Endothelial cell of umbilical vein (primary cell): ENCODE results near the gene MYLK. TPM values are rescaled to one million over a fixed set of nuclear protein-coding genes. Genes with fewer than 3 reads are reported as not detected.
A peak's percentile ranks its signal among the peaks of the same experiment; 100 is the strongest.

Experiments used
- Bru-seq: library from RNA; stranded (reverse); fragments of 400-500 nt; gene quantifications from one replicate; lab custom pipeline; 2021; lab: Mats Ljungman, UMichigan
- BruChase-seq, 2 experiments: library from RNA; stranded (reverse); fragments of 400-500 nt; gene quantifications; one replicate each; lab custom pipeline; 2021; lab: Mats Ljungman, UMichigan
- BruUV-seq: library from RNA; stranded (reverse); fragments of 400-500 nt; replicated peaks from 2 replicates; lab custom pipeline; 2021; lab: Mats Ljungman, UMichigan
- CTCF ChIA-PET: fragments of 300-600, 350-600 bp; sonication (Branson Sonifier 250); formaldehyde crosslinking; loops from one replicate; lab custom pipeline; 2021; ENCODE audit warnings: antibody characterized with exemption, inconsistent platforms; lab: Charles Lee
- POLR2A ChIA-PET: fragments of 300-600, 350-600 bp; sonication (Branson Sonifier 250); formaldehyde crosslinking; loops from one replicate; lab custom pipeline; 2021; ENCODE audit warnings: antibody characterized with exemption, inconsistent platforms; lab: Charles Lee
- DNase-seq: peaks from one replicate; pipeline ENCODE4 v3.0.0-alpha.2; 2011; ENCODE audit warnings: low read depth, low spot score
- FAIRE-seq: peaks from 2 replicates; lab custom pipeline; 2011; peaks lifted over from hg19 to GRCh38; lab: Jason Lieb, UNC
- H2AFZ ChIP-seq: 2 replicates; pipeline ENCODE4 v1.6.0; 2012; ENCODE audit warnings: low read depth, low read length, control low read depth, inconsistent platforms
- H3K27ac ChIP-seq: 2 replicates; pipeline ENCODE4 v1.5.1; 2011; ENCODE audit warnings: low read depth, mild to moderate bottlenecking, control low read depth, low read length, moderate library complexity; ENCODE audit not compliant: insufficient read depth
- H3K27me3 ChIP-seq, 2 experiments: 2 replicates each; pipeline versions ENCODE4 v1.6.0 to v1.6.1; 2011; ENCODE audit warnings: low read length in 2 of 2, mixed read lengths in 1 of 2; ENCODE audit not compliant: control insufficient read depth in 2 of 2, insufficient read depth in 2 of 2
- H3K36me3 ChIP-seq, 2 experiments: 2 replicates in 1 of 2; 3 replicates in 1 of 2; pipeline ENCODE4 v1.5.1; 2011; ENCODE audit warnings: low read length in 2 of 2, mild to moderate bottlenecking in 1 of 2, moderate library complexity in 1 of 2; ENCODE audit not compliant: control insufficient read depth in 2 of 2, insufficient read depth in 2 of 2; ENCODE audit errors: extremely low read depth in 1 of 2
- H3K4me1 ChIP-seq: 3 replicates; pipeline ENCODE4 v1.5.1; 2011; ENCODE audit warnings: mild to moderate bottlenecking, low read length; ENCODE audit not compliant: control insufficient read depth, insufficient read depth; ENCODE audit errors: extremely low read depth
- H3K4me2 ChIP-seq: 2 replicates; pipeline ENCODE4 v1.6.1; 2011; ENCODE audit warnings: low read length, control low read depth, mixed read lengths; ENCODE audit not compliant: insufficient read depth
- H3K4me3 ChIP-seq, 3 experiments: fragments of 200-600 bp in 1 of 3; sonication (generic), shearing (Covaris generic) in 1 of 3; replicated peaks in 1 of 3; 2 replicates each; pipeline ENCODE4 v1.5.1; 2011 to 2016; ENCODE audit warnings: control low read depth in 3 of 3, low read length in 3 of 3, mild to moderate bottlenecking in 2 of 3, inconsistent platforms in 1 of 3, low read depth in 1 of 3, moderate library complexity in 1 of 3; ENCODE audit not compliant: insufficient read depth in 1 of 3
- H3K79me2 ChIP-seq: 2 replicates; pipeline ENCODE4 v1.6.0; 2012; ENCODE audit warnings: low read length, inconsistent platforms; ENCODE audit not compliant: control insufficient read depth, insufficient read depth
- H3K9ac ChIP-seq: replicated peaks from 2 replicates; pipeline ENCODE3; 2011; ENCODE audit warnings: low read length, control low read depth; ENCODE audit not compliant: insufficient read depth; ENCODE audit errors: extremely low read depth
- H3K9me1 ChIP-seq: replicated peaks from 3 replicates; pipeline ENCODE4 v1.6.0; 2011; ENCODE audit warnings: mild to moderate bottlenecking, low read length; ENCODE audit not compliant: control insufficient read depth, insufficient read depth; ENCODE audit errors: extremely low read depth
- H3K9me3 ChIP-seq: replicated peaks from 2 replicates; pipeline ENCODE4 v1.5.1; 2012; ENCODE audit warnings: low read length, inconsistent platforms; ENCODE audit not compliant: control insufficient read depth, insufficient read depth
- H4K20me1 ChIP-seq: replicated peaks from 2 replicates; pipeline ENCODE3; 2011; ENCODE audit warnings: mild to moderate bottlenecking, low read length; ENCODE audit not compliant: control insufficient read depth, insufficient read depth; ENCODE audit errors: extremely low read depth
- EZH2 ChIP-seq: IDR thresholded peaks from 2 replicates; pipeline ENCODE4 v1.6.1; 2012; ENCODE audit warnings: borderline replicate concordance, low read depth, mild to moderate bottlenecking, moderate library complexity, low read length, inconsistent platforms; ENCODE audit not compliant: severe bottlenecking
- FOS ChIP-seq: IDR thresholded peaks from 2 replicates; pipeline ENCODE4 v1.6.1; 2011; ENCODE audit warnings: mild to moderate bottlenecking, low read length, moderate library complexity, borderline replicate concordance; ENCODE audit not compliant: insufficient read depth
- GATA2 ChIP-seq: IDR thresholded peaks from 2 replicates; pipeline ENCODE4 v1.7.0; 2011; ENCODE audit warnings: low read depth, mild to moderate bottlenecking, moderate library complexity, mixed read lengths, low read length; ENCODE audit not compliant: insufficient read length, insufficient read depth
- JUN ChIP-seq: IDR thresholded peaks from 2 replicates; pipeline ENCODE4 v1.6.1; 2011; ENCODE audit warnings: borderline replicate concordance, low read depth; ENCODE audit not compliant: insufficient read length, insufficient read depth
- MAX ChIP-seq: IDR thresholded peaks from 2 replicates; pipeline ENCODE4 v1.6.1; 2011; ENCODE audit not compliant: insufficient read depth, insufficient read length
- MYC ChIP-seq: IDR thresholded peaks from one replicate; pipeline ENCODE4 v1.6.1; 2011; ENCODE audit warnings: mild to moderate bottlenecking, low read depth, low read length
- POLR2A ChIP-seq: IDR thresholded peaks from 2 replicates; pipeline ENCODE4 v1.6.1; 2012; ENCODE audit warnings: low read depth, mild to moderate bottlenecking, control low read depth, low read length
- POLR2AphosphoS5 ChIP-seq: IDR thresholded peaks from 2 replicates; pipeline ENCODE4 v1.6.1; 2012; ENCODE audit warnings: low read depth, mild to moderate bottlenecking, control low read depth, low read length, moderate library complexity; ENCODE audit not compliant: insufficient read depth
- dilution Hi-C: fragments of 300-500 bp; cut with MboI; formaldehyde crosslinking; loops from one replicate; pipeline ENCODE4 v1.15.0; 2019; ENCODE audit warnings: low sequenced_read_pairs; ENCODE audit not compliant: extremely low pct_ligation_motif_present
- intact Hi-C: fragments of 100-400 bp; cut with micrococcal nuclease; formaldehyde crosslinking; loops from one replicate; pipeline ENCODE4 v1.10.0; 2022
- long read RNA-seq: library from polyadenylated mRNA; stranded (forward); transcript quantifications from one replicate; pipeline ENCODE4 v2.0.0, GENCODE V29; 2021
- polyA minus RNA-seq, 3 experiments: library from RNA; depleted of rRNA, polyadenylated mRNA; stranded (reverse); fragments of >200 nt; gene quantifications; 1 replicate in 1 of 3; 2 replicates in 2 of 3; pipeline ENCODE4 v1.2.3, GENCODE V29; 2011
- polyA plus RNA-seq, 4 experiments: library from polyadenylated mRNA; depleted of rRNA in 3 of 4; stranded (reverse) in 3 of 4; unstranded in 1 of 4; fragments of >200 nt; gene quantifications; 2 replicates each; pipeline versions ENCODE4 v1.2.1 to v1.2.3, GENCODE V29; 2011 to 2012; ENCODE audit warnings: missing spikeins in 1 of 4
- total RNA-seq: library from RNA; stranded (reverse); gene quantifications from 2 replicates; pipeline ENCODE4 v1.2.3, GENCODE V29; 2021
- TF ChIP-seq, protein P1 (sequence below), 2 donors: IDR thresholded peaks; 1 replicate in 1 of 2; 2 replicates in 1 of 2; pipeline ENCODE4 v1.5.1; 2011; ENCODE audit warnings: low read length in 2 of 2, mild to moderate bottlenecking in 2 of 2, moderate library complexity in 2 of 2, control low read depth in 1 of 2, inconsistent platforms in 1 of 2, low read depth in 1 of 2; ENCODE audit not compliant: insufficient read depth in 1 of 2; ENCODE audit errors: extremely low read depth in 1 of 2

The MYLK gene, protein sequence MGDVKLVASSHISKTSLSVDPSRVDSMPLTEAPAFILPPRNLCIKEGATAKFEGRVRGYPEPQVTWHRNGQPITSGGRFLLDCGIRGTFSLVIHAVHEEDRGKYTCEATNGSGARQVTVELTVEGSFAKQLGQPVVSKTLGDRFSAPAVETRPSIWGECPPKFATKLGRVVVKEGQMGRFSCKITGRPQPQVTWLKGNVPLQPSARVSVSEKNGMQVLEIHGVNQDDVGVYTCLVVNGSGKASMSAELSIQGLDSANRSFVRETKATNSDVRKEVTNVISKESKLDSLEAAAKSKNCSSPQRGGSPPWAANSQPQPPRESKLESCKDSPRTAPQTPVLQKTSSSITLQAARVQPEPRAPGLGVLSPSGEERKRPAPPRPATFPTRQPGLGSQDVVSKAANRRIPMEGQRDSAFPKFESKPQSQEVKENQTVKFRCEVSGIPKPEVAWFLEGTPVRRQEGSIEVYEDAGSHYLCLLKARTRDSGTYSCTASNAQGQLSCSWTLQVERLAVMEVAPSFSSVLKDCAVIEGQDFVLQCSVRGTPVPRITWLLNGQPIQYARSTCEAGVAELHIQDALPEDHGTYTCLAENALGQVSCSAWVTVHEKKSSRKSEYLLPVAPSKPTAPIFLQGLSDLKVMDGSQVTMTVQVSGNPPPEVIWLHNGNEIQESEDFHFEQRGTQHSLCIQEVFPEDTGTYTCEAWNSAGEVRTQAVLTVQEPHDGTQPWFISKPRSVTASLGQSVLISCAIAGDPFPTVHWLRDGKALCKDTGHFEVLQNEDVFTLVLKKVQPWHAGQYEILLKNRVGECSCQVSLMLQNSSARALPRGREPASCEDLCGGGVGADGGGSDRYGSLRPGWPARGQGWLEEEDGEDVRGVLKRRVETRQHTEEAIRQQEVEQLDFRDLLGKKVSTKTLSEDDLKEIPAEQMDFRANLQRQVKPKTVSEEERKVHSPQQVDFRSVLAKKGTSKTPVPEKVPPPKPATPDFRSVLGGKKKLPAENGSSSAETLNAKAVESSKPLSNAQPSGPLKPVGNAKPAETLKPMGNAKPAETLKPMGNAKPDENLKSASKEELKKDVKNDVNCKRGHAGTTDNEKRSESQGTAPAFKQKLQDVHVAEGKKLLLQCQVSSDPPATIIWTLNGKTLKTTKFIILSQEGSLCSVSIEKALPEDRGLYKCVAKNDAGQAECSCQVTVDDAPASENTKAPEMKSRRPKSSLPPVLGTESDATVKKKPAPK (N-terminal part only)
- total RNA-seq (17.2 and 22.2 TPM in 2 replicates), polyA plus RNA-seq (9.2 and 10.0 TPM in 2 replicates), polyA minus RNA-seq (28.2 and 59.2 TPM in 2 replicates), Bru-seq, nascent RNA (percentile 30 among the genes with signal in this experiment), BruChase-seq, experiment 1, labeled RNA remaining after a 6-hour chase (percentile 29 among the genes with signal in this experiment), BruChase-seq, experiment 2, labeled RNA remaining after a 2-hour chase (percentile 28 among the genes with signal in this experiment)
- polyA plus RNA-seq (2011; cell fraction: cytosol; rRNA removed), result 9.0 and 11.2 TPM in 2 replicates
- 9.6 and 10.7 TPM in 2 replicates for polyA plus RNA-seq (2011; cell fraction: nucleus; rRNA removed)
- 8.5 and 8.6 TPM in 2 replicates for polyA plus RNA-seq (2012)
- not detected for polyA minus RNA-seq (2011; cell fraction: cytosol; rRNA and poly(A)+ RNA removed)
- 10.5 and 17.3 TPM in 2 replicates for polyA minus RNA-seq (2011; cell fraction: nucleus; rRNA and poly(A)+ RNA removed)
- long read RNA-seq, partial matches to known transcripts, result 6 of 26 reads
- long read RNA-seq, other reads (novel, unspliced or antisense), result 20 of 26 reads

DNA sequence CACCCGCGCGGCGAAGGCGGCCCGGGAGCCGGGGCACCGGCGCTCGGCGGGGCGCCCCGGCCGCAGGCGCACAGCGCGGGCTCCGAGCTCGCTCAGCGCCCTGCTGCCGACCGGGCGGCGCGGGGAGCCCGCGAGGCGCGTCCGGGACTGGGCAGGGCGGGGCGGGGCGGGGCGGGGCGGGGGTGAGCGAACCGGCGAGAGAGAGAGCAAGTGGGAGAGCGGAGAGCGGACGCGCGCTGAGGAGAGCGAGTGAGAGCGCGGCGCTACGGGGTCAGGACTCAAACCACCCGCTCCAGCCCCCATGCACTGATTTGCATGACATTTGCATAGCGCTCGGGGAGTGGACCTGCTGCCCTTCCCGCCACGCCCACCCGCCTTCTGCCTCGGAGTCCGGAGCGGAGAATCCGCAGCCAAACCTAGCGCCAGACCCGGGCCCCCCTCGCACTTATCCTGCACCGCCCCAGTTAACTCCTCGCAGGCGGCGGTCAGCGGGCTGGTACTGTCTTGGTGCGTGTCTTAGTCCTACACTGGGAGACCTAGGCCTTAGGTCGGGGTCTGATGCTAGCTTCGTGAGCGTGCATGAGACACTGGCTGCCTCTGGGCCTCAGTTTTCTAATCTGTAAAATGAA is at the start of gene MYLK:
MYLK (minus strand) TSS at position 130 of the 629 bp plus-strand sequence. CDS start 90,491 bp downstream, outside the sequence.
- ChIA-PET POLR2A (no interaction called here), CTCF (interaction anchor here (0.9 to 1.9 kb wide), 4 partner anchors 23 to 232 kb away, joined by 3 to 8 read pairs (median 4); no protein-coding TSS in a partner anchor)
- no peak for TF ChIP-seq MAX
- no peak for TF ChIP-seq FOS
- no peak for TF ChIP-seq JUN
- no peak for TF ChIP-seq POLR2A
- TF ChIP-seq MYC, result no peak
- no peak for TF ChIP-seq GATA2
- TF ChIP-seq, protein P1, sequence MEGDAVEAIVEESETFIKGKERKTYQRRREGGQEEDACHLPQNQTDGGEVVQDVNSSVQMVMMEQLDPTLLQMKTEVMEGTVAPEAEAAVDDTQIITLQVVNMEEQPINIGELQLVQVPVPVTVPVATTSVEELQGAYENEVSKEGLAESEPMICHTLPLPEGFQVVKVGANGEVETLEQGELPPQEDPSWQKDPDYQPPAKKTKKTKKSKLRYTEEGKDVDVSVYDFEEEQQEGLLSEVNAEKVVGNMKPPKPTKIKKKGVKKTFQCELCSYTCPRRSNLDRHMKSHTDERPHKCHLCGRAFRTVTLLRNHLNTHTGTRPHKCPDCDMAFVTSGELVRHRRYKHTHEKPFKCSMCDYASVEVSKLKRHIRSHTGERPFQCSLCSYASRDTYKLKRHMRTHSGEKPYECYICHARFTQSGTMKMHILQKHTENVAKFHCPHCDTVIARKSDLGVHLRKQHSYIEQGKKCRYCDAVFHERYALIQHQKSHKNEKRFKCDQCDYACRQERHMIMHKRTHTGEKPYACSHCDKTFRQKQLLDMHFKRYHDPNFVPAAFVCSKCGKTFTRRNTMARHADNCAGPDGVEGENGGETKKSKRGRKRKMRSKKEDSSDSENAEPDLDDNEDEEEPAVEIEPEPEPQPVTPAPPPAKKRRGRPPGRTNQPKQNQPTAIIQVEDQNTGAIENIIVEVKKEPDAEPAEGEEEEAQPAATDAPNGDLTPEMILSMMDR (IDR thresholded peaks at IDR 0.05; ENCODE audit: extremely low read depth in 1 of 2, insufficient read depth in 1 of 2, low read depth in 1 of 2, low read length in 2 of 2), result no peak
- no peak for TF ChIP-seq EZH2
- no peak for TF ChIP-seq POLR2AphosphoS5
- no peaks in the 10 kb centered on the region for H3K79me2 ChIP-seq
- H3K27ac ChIP-seq, result no peak within 1 kb of the TSS
- H2AFZ ChIP-seq, result peak within 1 kb of the TSS; percentile 90
- DNase-seq, result peak; percentile 71
- no peaks in the 10 kb centered on the region for H3K9me1 ChIP-seq
- peak within 1 kb of the TSS; percentile 7 to 30 (median 20) for H3K4me3 ChIP-seq
- FAIRE-seq, result peak; percentile 57
- BruUV-seq, result no TSS peak
- no peaks in the 10 kb centered on the region for H3K36me3 ChIP-seq
- dilution Hi-C loops (no loop called here), intact Hi-C loops (loop anchor here (1.0 to 10.0 kb wide), 4 partner anchors 77 to 230 kb away; partner anchors contain the start of gene CCDC14)
- no peak within 1 kb of the TSS for H3K9ac ChIP-seq
- H4K20me1 ChIP-seq, result no peaks in the 10 kb centered on the region
- H3K4me1 ChIP-seq, result peaks cover 3% of the 10 kb centered on the region
- peaks cover 8 to 14% of the 10 kb centered on the region in 2 experiments for H3K27me3 ChIP-seq
- H3K4me2 ChIP-seq, result peak within 1 kb of the TSS; percentile 68
- no peaks in the 10 kb centered on the region for H3K9me3 ChIP-seq
